HepG2 (cell line): Measurements from ENCODE around the gene BCL2L1. TPM values are rescaled to one million over a fixed set of nuclear protein-coding genes. Genes with fewer than 3 reads are reported as not detected.

Source experiments
- ARID5B ChIP-seq: IDR thresholded peaks from 2 replicates; pipeline ENCODE4 v1.4.0; 2020; ENCODE audit warnings: mild to moderate bottlenecking, missing genetic modification reagents
- ATAD3A ChIP-seq: sonication (generic); formaldehyde crosslinking; IDR thresholded peaks from 2 replicates; pipeline ENCODE4 v1.4.0; 2020; ENCODE audit warnings: missing genetic modification reagents
- FOXA1 ChIP-seq, 2 experiments: fragments of 450-650 bp in 1 of 2; sonication (generic) in 1 of 2; formaldehyde crosslinking in 1 of 2; IDR thresholded peaks; 2 replicates each; pipeline versions ENCODE4 v1.4.0 to v1.6.1; 2016 to 2020; ENCODE audit warnings: missing genetic modification reagents in 1 of 2
- FOXM1 ChIP-seq: sonication (generic); formaldehyde crosslinking; IDR thresholded peaks from 2 replicates; pipeline ENCODE4 v1.5.0; 2020; ENCODE audit warnings: missing genetic modification reagents
- HMGXB3 ChIP-seq: sonication (generic); formaldehyde crosslinking; IDR thresholded peaks from 2 replicates; pipeline ENCODE4 v1.4.0; 2020; ENCODE audit warnings: missing genetic modification reagents, borderline replicate concordance
- MEF2D ChIP-seq: sonication (generic); formaldehyde crosslinking; IDR thresholded peaks from 2 replicates; pipeline ENCODE4 v1.5.1; 2020; ENCODE audit warnings: mild to moderate bottlenecking, missing genetic modification reagents
- MTA1 ChIP-seq: sonication (generic); formaldehyde crosslinking; IDR thresholded peaks from 2 replicates; pipeline ENCODE4 v1.4.0; 2020; ENCODE audit warnings: missing genetic modification reagents, mild to moderate bottlenecking, borderline replicate concordance
- PRDM15 ChIP-seq: sonication (generic); formaldehyde crosslinking; IDR thresholded peaks from 2 replicates; pipeline ENCODE4 v1.4.0; 2020; ENCODE audit warnings: missing genetic modification reagents
- SNAPC5 ChIP-seq: sonication (generic); formaldehyde crosslinking; IDR thresholded peaks from 2 replicates; pipeline ENCODE4 v1.8.1; 2023; ENCODE audit warnings: mild to moderate bottlenecking, missing genetic modification reagents, borderline replicate concordance
- ZNF878 ChIP-seq: sonication (generic); formaldehyde crosslinking; IDR thresholded peaks from 2 replicates; pipeline ENCODE4 v1.8.1; 2023; ENCODE audit warnings: mild to moderate bottlenecking, missing genetic modification reagents, moderate library complexity
- polyA plus RNA-seq, 8 experiments: library from polyadenylated mRNA; depleted of rRNA in 3 of 8; stranded (reverse) in 7 of 8; unstranded in 1 of 8; fragments of >200 nt; fragmentation: Illumina TruSeq in 4 of 8; extraction: Trizol in 4 of 8; gene quantifications; 2 replicates each; pipeline versions ENCODE4 v1.2.1 to v1.2.3, GENCODE V29; 2011 to 2016; ENCODE audit warnings: low read depth in 4 of 8, missing spikeins in 1 of 8, mixed read lengths in 1 of 8; ENCODE audit not compliant: insufficient read depth in 1 of 8
- total RNA-seq, 5 experiments: library from RNA; depleted of rRNA; stranded (reverse); fragments of >200 nt; fragmentation: Illumina TruSeq; extraction: Trizol; gene quantifications; 2 replicates each; pipeline ENCODE4 v1.2.3, GENCODE V29; 2016; ENCODE audit warnings: low read depth in 1 of 5

The BCL2L1 gene
- total and polyA plus RNA-seq, 2 of the 13 experiments (the other 11 are each of a cell fraction or from before 2014, with no cell fraction given): 164 to 258 TPM

- TF ChIP-seq ARID5B (CRISPR knock-in tag) (no peak), MEF2D (CRISPR knock-in tag) (0 out of 2 replicates have a peak, but pooled peaks have one; percentile 4), FOXA1 (IDR thresholded peaks at IDR 0.05) (no peak), FOXA1 (CRISPR knock-in tag; IDR thresholded peaks at IDR 0.05) (no peak), FOXM1 (CRISPR knock-in tag) (no peak), PRDM15 (CRISPR knock-in tag) (no peak), ZNF878 (CRISPR knock-in tag) (no peak), SNAPC5 (CRISPR knock-in tag) (0 out of 2 replicates have a peak, but pooled peaks have one; percentile 4), HMGXB3 (CRISPR knock-in tag) (no peak), ATAD3A (CRISPR knock-in tag) (no peak), MTA1 (CRISPR knock-in tag) (no peak)
Observed at GRCh38 chr20:31707258-31707615, 15.4 kb downstream of the BCL2L1 start (continued).
